ENCODE results near the gene PROCA1. TPM values are rescaled to one million over a fixed set of nuclear protein-coding genes. Genes with fewer than 3 reads are reported as not detected.
"Not testable (repeated sequence)": the region's sequence is repeated elsewhere in the genome, so short reads cannot be mapped to it uniquely, and the experiment has no call there.

The PROCA1 gene
- total RNA-seq, 2 donors from 2014 or later, result 28.7 to 41.6 TPM

DNA sequence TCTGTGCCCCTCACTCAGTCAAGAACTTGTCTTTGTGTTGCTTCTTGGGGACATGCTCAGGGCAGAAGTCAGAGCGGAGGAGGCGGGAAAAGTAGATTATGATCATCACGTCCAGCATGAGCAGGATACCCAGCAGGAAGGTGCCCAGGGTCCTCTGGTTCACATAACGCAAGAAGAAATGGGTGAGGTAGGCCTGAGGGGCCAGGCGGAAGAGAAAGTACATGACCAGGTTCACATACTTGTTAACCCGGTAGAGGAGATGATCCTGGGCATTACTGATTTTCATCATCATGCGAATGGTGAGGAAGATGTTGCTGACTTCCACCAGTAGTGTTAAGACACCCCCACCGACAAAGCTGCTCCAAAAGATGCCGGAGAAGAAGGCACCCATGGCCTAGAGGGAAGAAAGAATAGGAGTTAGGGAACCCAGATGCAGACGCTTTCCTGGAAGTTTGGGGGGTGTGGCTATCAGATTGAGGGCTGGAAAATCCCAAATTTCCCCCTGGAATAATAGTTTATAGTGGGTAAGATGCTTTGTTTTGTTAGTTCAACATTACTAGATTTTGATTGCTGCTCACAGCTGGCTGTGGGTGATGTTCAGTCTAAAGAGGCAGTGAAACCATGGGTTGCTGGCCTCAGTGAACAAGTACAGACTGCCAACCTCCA is 12.9 kb upstream of the PROCA1 start:
- Mint-ChIP-seq H3K27me3 (ENCODE audit: insufficient read depth) (no peaks in the 10 kb centered on the region), H3K4me1 (peaks cover 35% of the 10 kb centered on the region), H3K36me3 (ENCODE audit: low read depth) (peaks cover 47% of the 10 kb centered on the region), H3K4me3 (peak overlapping the region; percentile 89), H3K27ac (peak overlapping the region; percentile 99), H3K9me3 (no peaks in the 10 kb centered on the region)
- Histone ChIP-seq H3K4me1 (ENCODE audit: control insufficient read depth, insufficient read depth, low read length) (peaks cover 6% of the 10 kb centered on the region), H3K36me3 (ENCODE audit: control insufficient read depth, insufficient read depth, low read length) (peaks cover 42% of the 10 kb centered on the region), H3K9me3 (ENCODE audit: control insufficient read depth, low read length) (no peaks in the 10 kb centered on the region), H3K27ac (ENCODE audit: low read depth, low read length) (no peak overlapping the region), H3K27me3 (ENCODE audit: control insufficient read depth, insufficient read depth, low read length, poor library complexity, severe bottlenecking) (no peaks in the 10 kb centered on the region), H3K4me3 (ENCODE audit: low read length) (peak overlapping the region; percentile 82), H3K9ac (ENCODE audit: extremely low read depth, low read length, poor library complexity, severe bottlenecking) (no peak overlapping the region)
- 84 to 90% methylated on average over 8 to 10 of the region's 10 CpGs for WGBS, 2 experiments (ENCODE audit: insufficient coverage in 1 of 2, insufficient read length in 1 of 2)
- TF ChIP-seq, protein P1, sequence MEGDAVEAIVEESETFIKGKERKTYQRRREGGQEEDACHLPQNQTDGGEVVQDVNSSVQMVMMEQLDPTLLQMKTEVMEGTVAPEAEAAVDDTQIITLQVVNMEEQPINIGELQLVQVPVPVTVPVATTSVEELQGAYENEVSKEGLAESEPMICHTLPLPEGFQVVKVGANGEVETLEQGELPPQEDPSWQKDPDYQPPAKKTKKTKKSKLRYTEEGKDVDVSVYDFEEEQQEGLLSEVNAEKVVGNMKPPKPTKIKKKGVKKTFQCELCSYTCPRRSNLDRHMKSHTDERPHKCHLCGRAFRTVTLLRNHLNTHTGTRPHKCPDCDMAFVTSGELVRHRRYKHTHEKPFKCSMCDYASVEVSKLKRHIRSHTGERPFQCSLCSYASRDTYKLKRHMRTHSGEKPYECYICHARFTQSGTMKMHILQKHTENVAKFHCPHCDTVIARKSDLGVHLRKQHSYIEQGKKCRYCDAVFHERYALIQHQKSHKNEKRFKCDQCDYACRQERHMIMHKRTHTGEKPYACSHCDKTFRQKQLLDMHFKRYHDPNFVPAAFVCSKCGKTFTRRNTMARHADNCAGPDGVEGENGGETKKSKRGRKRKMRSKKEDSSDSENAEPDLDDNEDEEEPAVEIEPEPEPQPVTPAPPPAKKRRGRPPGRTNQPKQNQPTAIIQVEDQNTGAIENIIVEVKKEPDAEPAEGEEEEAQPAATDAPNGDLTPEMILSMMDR (conservative IDR thresholded peaks at IDR 0.05), result no peak
- DNase-seq, result peak; percentile 75

DNA sequence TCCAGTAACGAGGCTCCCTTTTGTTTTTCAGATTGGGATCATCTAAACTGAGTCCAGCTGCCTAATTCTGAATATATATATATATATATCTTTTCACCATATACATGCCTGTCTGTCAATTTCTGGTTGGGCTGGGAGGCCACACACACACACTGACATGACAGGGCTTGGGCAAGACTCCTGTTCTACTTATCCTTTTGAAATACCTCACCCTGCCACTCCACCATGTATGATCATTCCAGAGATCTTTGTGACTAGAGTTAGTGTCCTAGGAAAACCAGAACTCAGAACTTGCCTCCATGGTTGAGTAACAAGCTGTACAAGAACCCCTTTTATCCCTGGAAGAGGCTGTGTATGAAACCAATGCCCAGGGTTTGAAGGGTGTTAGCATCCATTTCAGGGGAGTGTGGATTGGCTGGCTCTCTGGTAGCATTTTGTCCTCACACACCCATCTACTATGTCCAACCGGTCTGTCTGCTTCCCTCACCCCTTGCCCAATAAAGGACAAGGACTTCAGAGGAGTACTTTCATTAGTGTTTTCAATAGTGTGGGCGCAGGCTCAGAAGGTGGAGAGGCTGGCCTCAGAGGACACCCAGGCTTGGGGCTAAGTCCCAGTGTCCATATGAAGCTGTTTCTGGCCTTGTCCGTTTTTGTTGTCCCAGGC is 12.3 kb upstream of the PROCA1 start:
- 84 to 93% methylated on average over 2 to 4 of the region's 4 CpGs for WGBS, 2 experiments (ENCODE audit: insufficient coverage in 1 of 2, insufficient read length in 1 of 2)
- not testable (repeated sequence) for H3K9me3 Mint-ChIP-seq; H3K27ac ChIP-seq (ENCODE audit: low read depth, low read length); H3K4me1 ChIP-seq (ENCODE audit: control insufficient read depth, insufficient read depth, low read length); H3K9me3 ChIP-seq (ENCODE audit: control insufficient read depth, low read length); H3K9ac ChIP-seq (ENCODE audit: extremely low read depth, low read length, poor library complexity, severe bottlenecking); DNase-seq; H3K27me3 ChIP-seq (ENCODE audit: control insufficient read depth, insufficient read depth, low read length, poor library complexity, severe bottlenecking); H3K27me3 Mint-ChIP-seq (ENCODE audit: insufficient read depth)
- H3K27ac Mint-ChIP-seq, result peak overlapping the region; percentile 99
- Histone ChIP-seq H3K4me3 (ENCODE audit: low read length) (peak overlapping the region; percentile 82), H3K36me3 (ENCODE audit: control insufficient read depth, insufficient read depth, low read length) (peaks cover 42% of the 10 kb centered on the region)
- H3K4me1 Mint-ChIP-seq, result peaks cover 37% of the 10 kb centered on the region
- H3K4me3 Mint-ChIP-seq, result peak overlapping the region; percentile 89
- peaks cover 47% of the 10 kb centered on the region for H3K36me3 Mint-ChIP-seq (ENCODE audit: low read depth)

DNA sequence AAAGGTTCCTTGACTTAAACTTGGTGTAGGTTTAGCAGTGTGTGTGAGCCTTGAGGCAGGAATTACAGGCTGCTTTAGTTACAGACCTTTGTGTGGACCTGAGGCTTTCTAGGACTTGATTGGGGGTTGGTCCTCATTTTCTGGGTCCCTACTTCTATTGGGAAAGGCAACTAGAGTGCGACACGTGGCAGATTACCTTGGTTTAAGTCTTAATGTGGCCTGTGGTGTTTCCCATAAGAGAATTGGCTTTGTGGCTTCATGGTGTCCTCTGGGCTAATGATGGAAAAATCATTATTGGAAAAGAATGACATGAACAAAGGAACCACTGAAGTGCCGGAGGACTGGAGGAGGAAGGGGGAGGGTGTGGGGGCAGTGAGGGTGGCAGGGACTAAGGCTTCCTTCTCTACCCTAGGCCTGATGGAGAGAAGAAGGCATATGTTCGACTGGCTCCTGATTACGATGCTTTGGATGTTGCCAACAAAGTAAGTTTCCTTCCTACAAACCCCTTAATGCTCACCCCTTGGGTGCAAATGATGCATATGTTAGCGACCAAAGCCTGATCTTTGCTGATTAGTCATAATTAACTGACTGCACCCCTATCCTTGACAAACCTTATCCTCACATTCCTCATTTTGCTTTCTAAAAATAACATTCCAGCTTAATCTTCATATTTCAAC is 11.6 kb upstream of the PROCA1 start:
- Mint-ChIP-seq H3K9me3 (no peaks in the 10 kb centered on the region), H3K4me3 (peak overlapping the region; percentile 89), H3K27me3 (ENCODE audit: insufficient read depth) (no peaks in the 10 kb centered on the region), H3K27ac (peak overlapping the region; percentile 79), H3K4me1 (peaks cover 40% of the 10 kb centered on the region), H3K36me3 (ENCODE audit: low read depth) (peaks cover 47% of the 10 kb centered on the region)
- Histone ChIP-seq H3K27me3 (ENCODE audit: control insufficient read depth, insufficient read depth, low read length, poor library complexity, severe bottlenecking) (no peaks in the 10 kb centered on the region), H3K36me3 (ENCODE audit: control insufficient read depth, insufficient read depth, low read length) (peaks cover 42% of the 10 kb centered on the region), H3K27ac (ENCODE audit: low read depth, low read length) (no peak overlapping the region), H3K4me1 (ENCODE audit: control insufficient read depth, insufficient read depth, low read length) (peaks cover 6% of the 10 kb centered on the region), H3K4me3 (ENCODE audit: low read length) (peak overlapping the region; percentile 94), H3K9ac (ENCODE audit: extremely low read depth, low read length, poor library complexity, severe bottlenecking) (no peak overlapping the region), H3K9me3 (ENCODE audit: control insufficient read depth, low read length) (no peaks in the 10 kb centered on the region)
- TF ChIP-seq, protein P1 (conservative IDR thresholded peaks at IDR 0.05), result no peak
- WGBS, 2 experiments (ENCODE audit: insufficient coverage in 1 of 2, insufficient read length in 1 of 2), result 93 to 95% methylated on average over 4 to 6 of the region's 6 CpGs
- no peak for DNase-seq
